ENCODE measurements around the gene KIF5C.
"Not testable (repeated sequence)": the region's sequence is repeated elsewhere in the genome, so short reads cannot be mapped to it uniquely, and the experiment has no call there.

KIF5C gene

GRCh38 chr2:148974095-148974494 lies 99.1 kb downstream of the KIF5C start:
- FAIRE-seq (no peak), DNase-seq (ENCODE audit: insufficient read length, low spot score) (no peak)
- TF ChIP-seq, protein P1, sequence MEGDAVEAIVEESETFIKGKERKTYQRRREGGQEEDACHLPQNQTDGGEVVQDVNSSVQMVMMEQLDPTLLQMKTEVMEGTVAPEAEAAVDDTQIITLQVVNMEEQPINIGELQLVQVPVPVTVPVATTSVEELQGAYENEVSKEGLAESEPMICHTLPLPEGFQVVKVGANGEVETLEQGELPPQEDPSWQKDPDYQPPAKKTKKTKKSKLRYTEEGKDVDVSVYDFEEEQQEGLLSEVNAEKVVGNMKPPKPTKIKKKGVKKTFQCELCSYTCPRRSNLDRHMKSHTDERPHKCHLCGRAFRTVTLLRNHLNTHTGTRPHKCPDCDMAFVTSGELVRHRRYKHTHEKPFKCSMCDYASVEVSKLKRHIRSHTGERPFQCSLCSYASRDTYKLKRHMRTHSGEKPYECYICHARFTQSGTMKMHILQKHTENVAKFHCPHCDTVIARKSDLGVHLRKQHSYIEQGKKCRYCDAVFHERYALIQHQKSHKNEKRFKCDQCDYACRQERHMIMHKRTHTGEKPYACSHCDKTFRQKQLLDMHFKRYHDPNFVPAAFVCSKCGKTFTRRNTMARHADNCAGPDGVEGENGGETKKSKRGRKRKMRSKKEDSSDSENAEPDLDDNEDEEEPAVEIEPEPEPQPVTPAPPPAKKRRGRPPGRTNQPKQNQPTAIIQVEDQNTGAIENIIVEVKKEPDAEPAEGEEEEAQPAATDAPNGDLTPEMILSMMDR (IDR thresholded peaks at IDR 0.05; ENCODE audit: insufficient read depth, missing control alignments) = no peak

GRCh38 chr2:148978026-148978685 lies 103.1 kb downstream of the KIF5C start:
- FAIRE-seq (no peak), DNase-seq (ENCODE audit: insufficient read length, low spot score) (no peak)
- TF ChIP-seq, protein P1 (IDR thresholded peaks at IDR 0.05; ENCODE audit: insufficient read depth, missing control alignments) = peak; percentile 15

- no peak for DNase-seq (ENCODE audit: insufficient read length, low spot score)
- TF ChIP-seq, protein P1 (IDR thresholded peaks at IDR 0.05; ENCODE audit: insufficient read depth, missing control alignments) = no peak
- no peak for FAIRE-seq
These were observed 103.7 kb downstream of the KIF5C start for GRCh38 chr2:148978706-148979105.

GRCh38 chr2:148979164-148979918 lies 104.3 kb downstream of the KIF5C start:
- TF ChIP-seq, protein P1 (IDR thresholded peaks at IDR 0.05; ENCODE audit: insufficient read depth, missing control alignments) = no peak
- FAIRE-seq = no peak
- no peak for DNase-seq (ENCODE audit: insufficient read length, low spot score)

- no peak for FAIRE-seq
- TF ChIP-seq, protein P1 (IDR thresholded peaks at IDR 0.05; ENCODE audit: insufficient read depth, missing control alignments) = no peak
- DNase-seq (ENCODE audit: insufficient read length, low spot score) = no peak
These were observed 104.9 kb downstream of the KIF5C start for GRCh38 chr2:148979919-148980277.

DNA sequence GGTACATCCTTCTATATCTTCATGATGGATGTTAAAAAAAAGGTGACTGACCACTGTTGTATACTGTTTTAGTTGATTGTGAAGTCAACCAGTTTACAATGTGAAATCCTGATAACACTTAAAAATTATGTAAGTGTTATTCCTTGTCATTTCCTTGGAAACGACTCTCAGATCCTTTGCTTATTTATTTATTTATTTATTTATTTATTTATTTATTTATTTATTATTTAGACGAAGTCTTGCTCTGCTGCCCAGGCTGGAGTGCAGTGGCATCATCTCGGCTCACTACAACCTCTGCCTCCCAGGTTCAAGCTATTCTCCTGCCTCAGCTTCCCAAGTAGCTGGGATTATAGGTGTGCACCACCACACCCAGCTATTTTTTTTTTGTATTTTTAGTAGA lies 105.5 kb downstream of the KIF5C start:
- FAIRE-seq; DNase-seq (ENCODE audit: insufficient read length, low spot score): not testable (repeated sequence)

- DNase-seq (ENCODE audit: insufficient read length, low spot score) = no peak
- TF ChIP-seq, protein P1 (IDR thresholded peaks at IDR 0.05; ENCODE audit: insufficient read depth, missing control alignments) = no peak
These were observed 106.3 kb downstream of the KIF5C start for GRCh38 chr2:148981324-148981723.

More at GRCh38 chr2:148981324-148981723, 106.3 kb downstream of the KIF5C start:
- FAIRE-seq = no peak

Measured in D721Med (cell line).